Suppressor macrophage treated with lipopolysaccharide for 4 hours (primary cell): Measurements from ENCODE around the gene SGCD.

Experiments used
- DNase-seq: peaks from one replicate; pipeline ENCODE4 v3.0.0-alpha.2; 2020

The SGCD gene

GRCh38 chr5:156405988-156406387, 79.0 kb downstream of the SGCD start:
- DNase-seq: no peak

GRCh38 chr5:156407251-156407650, 80.3 kb downstream of the SGCD start:
- no peak for DNase-seq

DNA sequence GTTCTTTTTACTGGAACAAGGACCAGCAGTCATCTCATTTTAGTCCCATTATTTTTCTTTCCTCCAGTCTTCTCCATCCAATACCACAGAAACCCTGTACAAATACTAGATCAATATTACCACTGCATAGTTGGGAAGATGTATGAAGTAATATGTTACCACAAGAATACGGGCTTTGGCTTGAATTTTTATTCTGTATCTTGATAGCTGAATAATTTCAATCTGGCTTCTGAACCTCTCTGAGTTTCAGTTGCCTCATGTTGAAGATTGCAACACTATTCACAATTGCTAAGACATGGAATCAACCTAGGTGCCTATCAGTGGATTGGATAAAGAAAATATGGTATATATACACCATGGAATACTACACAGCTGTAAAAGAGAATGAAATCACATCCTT, 82.9 kb downstream of the SGCD start:
- no peak for DNase-seq

GRCh38 chr5:156411185-156411613, 84.2 kb downstream of the SGCD start:
- no peak for DNase-seq

DNA sequence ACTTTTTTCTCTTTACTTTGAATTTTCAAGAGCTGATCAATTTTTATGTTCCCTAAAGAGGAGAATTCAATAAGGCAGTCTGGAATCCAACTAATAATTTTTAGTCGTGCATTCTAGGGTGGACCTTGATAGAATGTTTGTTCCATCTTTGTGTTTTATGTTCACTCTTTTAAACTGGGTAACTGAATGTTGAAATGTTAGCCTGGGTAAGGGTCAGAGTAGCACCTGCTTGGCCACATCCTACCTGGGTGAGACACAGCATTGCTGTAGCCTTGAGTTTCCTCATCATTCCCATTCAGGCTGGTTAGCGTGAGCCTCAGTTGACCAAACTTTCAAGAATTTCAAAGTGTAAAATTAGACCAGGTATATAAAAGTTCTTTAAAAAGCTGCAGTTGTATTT, 85.0 kb downstream of the SGCD start:
- no peak for DNase-seq

GRCh38 chr5:156414391-156414790, 87.4 kb downstream of the SGCD start:
- DNase-seq: no peak

GRCh38 chr5:156419661-156420060, 92.7 kb downstream of the SGCD start:
- no peak for DNase-seq

DNA sequence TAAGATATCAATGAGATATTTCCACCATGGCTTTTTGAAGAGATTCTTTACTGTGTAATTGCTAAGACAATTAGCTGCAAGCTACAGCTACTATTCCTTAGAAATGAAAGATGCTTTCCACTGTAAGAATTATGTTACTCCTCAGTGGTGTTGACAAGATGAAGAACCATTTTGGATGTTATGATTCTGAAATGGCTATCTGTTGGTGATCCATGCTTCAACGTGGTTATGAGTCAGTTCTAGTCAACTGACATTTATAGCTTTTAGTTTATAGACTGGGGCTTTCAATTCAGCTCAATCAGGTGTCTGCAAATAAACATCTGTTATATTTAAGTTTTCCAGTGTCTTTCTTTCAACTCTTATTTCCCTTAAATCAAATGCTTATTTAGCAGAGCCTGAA, 93.7 kb downstream of the SGCD start:
- no peak for DNase-seq

- no peak for DNase-seq
Observed at GRCh38 chr5:156421798-156422197, 94.8 kb downstream of the SGCD start.

- no peak for DNase-seq
Observed at GRCh38 chr5:156423597-156423996, 96.6 kb downstream of the SGCD start.

GRCh38 chr5:156427315-156427714, 100.4 kb downstream of the SGCD start:
- DNase-seq: no peak

- DNase-seq: no peak
Observed at GRCh38 chr5:156431956-156432829, 105.2 kb downstream of the SGCD start.

DNA sequence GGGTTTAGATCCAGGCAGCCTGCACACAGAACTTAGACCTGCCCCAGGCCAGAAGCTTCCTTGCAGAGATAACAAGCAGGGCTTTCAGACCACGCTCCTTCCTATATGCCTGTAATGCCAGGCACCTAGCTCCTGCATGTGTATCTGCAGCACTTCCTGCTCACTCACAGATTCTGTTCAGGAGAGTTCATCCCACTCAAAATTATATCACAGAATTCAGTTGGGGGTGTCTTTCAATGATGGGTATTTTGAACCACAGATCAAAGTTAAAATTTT, 105.8 kb downstream of the SGCD start:
- no peak for DNase-seq

DNA sequence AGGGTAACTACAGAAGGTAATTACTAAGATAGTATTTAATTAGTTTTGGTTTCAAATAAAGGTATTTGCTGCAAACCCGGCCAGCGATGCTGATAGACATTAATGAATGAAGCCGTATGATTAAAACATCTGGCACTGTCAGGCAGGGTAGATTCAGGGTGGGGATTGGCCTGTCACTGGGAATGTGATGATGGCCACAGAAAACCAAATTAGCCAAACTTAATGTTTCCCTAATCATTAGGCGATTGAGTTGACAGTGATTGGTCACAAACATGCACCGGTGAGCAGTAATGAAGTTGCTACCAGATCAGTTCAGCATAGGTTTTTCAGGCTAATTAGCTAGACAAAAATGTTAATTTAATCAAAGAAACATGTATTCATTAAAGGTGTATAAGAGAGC, 107.5 kb downstream of the SGCD start:
- no peak for DNase-seq

GRCh38 chr5:156435101-156435500, 108.1 kb downstream of the SGCD start:
- DNase-seq: no peak

GRCh38 chr5:156438076-156438475, 111.1 kb downstream of the SGCD start:
- DNase-seq: no peak

- DNase-seq: no peak
Observed at GRCh38 chr5:156444753-156445291, 117.9 kb downstream of the SGCD start.

GRCh38 chr5:156446526-156446925, 119.6 kb downstream of the SGCD start:
- no peak for DNase-seq

DNA sequence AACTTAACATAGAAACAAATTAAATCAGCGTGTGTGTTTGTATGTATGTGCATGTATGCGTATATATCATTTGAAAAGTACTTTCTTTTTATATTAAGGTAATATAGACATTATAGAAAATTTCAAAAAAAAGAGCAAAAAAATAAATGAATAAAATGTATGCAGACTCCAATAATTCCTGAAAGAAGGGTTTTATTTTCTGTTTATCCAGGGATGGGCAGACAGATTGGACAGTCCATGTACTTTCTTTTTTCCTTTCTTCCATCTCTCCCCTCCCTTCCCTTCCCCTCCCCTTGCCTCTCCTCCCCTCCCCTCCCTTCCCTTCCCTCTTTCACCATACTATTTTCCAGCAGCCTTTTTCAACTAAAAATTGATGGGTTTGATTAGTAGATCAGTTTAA, 123.8 kb downstream of the SGCD start:
- no peak for DNase-seq

DNA sequence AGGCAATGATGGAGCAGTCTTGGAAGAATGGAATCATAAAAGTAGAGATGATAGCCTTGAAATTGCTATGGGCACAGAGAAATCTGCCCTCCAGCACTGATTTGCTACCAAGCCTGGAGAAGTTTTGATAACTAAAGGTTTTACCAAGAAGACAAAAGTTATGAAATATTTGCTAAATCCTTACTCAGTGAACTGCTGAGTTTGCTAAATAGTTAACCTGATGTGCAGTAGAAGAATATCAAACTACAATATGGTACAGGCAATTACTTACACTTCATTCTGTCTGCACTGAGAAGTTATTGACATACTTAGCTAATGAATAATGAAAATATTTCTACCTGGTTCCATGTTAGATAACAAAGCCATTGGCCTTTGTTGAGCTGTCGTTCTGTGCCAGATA, 124.5 kb downstream of the SGCD start:
- DNase-seq: no peak

GRCh38 chr5:156456857-156457256, 129.9 kb downstream of the SGCD start:
- no peak for DNase-seq

DNA sequence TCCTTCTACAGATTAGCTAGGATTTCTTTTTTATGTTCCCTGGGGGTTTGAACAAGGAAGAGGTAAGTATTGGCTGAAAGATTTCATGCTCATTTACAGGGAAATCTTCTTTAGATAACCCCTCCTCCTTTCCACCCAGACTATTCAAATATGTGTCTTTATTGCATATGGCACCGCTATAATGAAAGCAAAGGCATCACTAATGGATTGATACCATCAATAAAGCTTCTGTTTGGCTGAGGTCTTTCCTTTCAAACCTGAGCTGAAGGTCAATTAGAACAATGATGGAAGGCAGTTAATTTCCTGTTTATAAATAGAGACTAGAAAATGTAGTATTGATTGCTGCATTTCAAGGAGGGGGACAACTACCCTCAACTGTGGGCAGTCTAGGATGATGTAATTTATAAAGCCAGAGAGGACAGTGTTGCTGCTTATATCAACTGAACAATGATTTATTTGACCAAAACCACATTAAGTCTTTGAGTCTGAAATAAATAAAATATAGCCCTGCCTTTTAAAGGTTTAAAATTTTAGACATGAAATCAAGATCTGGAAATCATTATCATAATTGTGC, 132.9 kb downstream of the SGCD start:
- no peak for DNase-seq

- DNase-seq: no peak
Observed at GRCh38 chr5:156460471-156460870, 133.5 kb downstream of the SGCD start.

DNA sequence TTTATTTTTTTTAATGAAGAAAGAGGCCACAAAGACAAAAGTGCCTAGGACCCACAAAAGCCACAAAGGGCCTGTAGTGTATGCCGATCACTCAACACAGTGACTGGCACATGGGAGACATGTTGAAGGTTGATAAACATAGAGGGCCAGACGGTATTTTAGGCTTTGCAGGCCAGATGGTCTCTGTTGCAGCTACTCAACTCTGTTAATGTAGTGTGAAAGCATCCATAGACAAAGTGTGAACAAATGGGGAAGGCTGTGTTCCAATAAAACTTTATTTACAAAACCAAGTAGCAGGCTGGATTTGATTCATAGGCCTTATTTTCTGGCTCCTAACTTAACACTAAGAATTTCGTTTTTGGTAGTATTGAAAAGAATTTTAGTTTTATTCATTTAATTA, 139.9 kb downstream of the SGCD start:
- DNase-seq: no peak

DNA sequence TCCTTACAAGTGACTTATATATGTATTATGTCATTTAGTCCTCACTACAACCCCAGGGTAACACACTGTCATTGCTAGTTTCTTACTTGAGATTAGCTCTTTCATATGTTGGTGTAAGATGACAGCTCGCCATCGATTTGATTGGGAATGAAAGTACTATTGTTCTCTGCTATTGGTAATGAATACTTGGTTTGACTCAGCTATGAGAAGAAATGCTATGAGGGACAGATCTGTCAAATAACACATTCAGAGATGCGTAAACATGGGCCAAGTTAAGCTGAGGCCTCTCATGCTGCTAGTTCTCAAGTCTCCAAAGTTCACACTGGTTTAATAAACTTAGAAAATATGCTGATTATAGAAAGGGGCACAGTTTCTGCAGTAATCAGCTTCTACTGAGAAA, 142.7 kb downstream of the SGCD start:
- no peak for DNase-seq
